ENCODE data around the gene LRRC14B. TPM values are rescaled to one million over a fixed set of nuclear protein-coding genes. Genes with fewer than 3 reads are reported as not detected.

LRRC14B gene
- total RNA-seq, 1 experiment from 2014 or later: not detected

DNA sequence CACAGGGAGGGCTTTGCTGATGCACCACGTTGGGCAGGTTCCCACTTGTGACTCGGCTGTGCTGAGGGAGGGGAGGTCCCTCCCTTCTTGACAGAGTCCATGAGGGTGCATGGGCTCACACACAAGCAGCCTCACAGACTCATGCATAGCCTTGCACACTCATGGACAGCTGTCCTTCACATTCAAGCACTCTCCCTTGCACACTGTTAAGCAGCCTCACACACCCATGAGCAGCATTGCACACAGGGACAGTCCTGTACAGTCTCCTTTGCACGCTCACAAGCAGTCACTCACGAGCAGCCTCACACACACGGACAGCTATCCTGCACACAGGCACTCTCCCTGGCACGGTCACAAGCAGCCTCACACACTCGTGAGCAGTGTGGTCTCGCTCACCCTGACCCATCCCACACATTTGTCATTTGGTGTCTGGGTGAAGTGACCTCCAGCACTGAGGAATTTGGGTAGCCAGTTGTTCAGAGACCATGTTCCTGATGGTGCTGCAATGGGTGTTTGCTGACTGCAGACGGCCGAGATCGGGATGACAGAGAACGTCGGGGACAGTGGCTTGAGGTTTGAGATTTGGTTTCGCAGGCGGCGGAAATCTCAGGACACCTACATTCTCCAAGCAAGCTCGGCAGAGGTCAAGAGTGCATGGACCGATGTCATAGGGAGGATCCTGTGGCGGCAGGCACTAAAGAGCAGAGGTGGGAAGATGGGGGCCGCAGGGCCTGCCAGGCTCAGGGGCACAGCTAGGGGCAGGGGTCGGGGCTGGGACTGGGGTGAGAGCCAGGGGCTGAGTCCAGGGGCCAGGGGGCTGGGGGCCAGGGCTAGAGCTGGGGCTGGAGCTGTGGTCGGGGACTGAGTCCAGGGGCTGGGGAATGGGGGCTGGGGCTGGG lies 17.7 kb upstream of the LRRC14B start:
- no peaks in the 10 kb centered on the region for H3K9me3 Mint-ChIP-seq (ENCODE audit: low read depth, unreplicated experiment)
- H3K27me3 Mint-ChIP-seq (ENCODE audit: unreplicated experiment): peaks cover 58% of the 10 kb centered on the region
- intact Hi-C loops (cut with micrococcal nuclease; ENCODE audit: unreplicated experiment): no loop called here
- no peak for DNase-seq
- TF ChIP-seq, protein P1, sequence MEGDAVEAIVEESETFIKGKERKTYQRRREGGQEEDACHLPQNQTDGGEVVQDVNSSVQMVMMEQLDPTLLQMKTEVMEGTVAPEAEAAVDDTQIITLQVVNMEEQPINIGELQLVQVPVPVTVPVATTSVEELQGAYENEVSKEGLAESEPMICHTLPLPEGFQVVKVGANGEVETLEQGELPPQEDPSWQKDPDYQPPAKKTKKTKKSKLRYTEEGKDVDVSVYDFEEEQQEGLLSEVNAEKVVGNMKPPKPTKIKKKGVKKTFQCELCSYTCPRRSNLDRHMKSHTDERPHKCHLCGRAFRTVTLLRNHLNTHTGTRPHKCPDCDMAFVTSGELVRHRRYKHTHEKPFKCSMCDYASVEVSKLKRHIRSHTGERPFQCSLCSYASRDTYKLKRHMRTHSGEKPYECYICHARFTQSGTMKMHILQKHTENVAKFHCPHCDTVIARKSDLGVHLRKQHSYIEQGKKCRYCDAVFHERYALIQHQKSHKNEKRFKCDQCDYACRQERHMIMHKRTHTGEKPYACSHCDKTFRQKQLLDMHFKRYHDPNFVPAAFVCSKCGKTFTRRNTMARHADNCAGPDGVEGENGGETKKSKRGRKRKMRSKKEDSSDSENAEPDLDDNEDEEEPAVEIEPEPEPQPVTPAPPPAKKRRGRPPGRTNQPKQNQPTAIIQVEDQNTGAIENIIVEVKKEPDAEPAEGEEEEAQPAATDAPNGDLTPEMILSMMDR (IDR thresholded peaks at IDR 0.05; ENCODE audit: unreplicated experiment): no peak
- no peaks in the 10 kb centered on the region for H3K4me1 Mint-ChIP-seq (ENCODE audit: low read depth, unreplicated experiment)
- H3K27ac Mint-ChIP-seq (ENCODE audit: unreplicated experiment): no peak overlapping the region
- peaks cover 5% of the 10 kb centered on the region for H3K36me3 Mint-ChIP-seq (ENCODE audit: insufficient read depth, unreplicated experiment)
- no TSS peak for BruUV-seq (replicated peaks)
- CTCF ChIA-PET: no interaction called here
- H3K4me3 Mint-ChIP-seq (ENCODE audit: low read depth, unreplicated experiment): no peak overlapping the region

- H3K27ac Mint-ChIP-seq (ENCODE audit: unreplicated experiment): no peak overlapping the region
- H3K27me3 Mint-ChIP-seq (ENCODE audit: unreplicated experiment): peaks cover 64% of the 10 kb centered on the region
- H3K4me1 Mint-ChIP-seq (ENCODE audit: low read depth, unreplicated experiment): no peaks in the 10 kb centered on the region
- no TSS peak for BruUV-seq (replicated peaks)
- no peak for DNase-seq
- peaks cover 5% of the 10 kb centered on the region for H3K36me3 Mint-ChIP-seq (ENCODE audit: insufficient read depth, unreplicated experiment)
- TF ChIP-seq, protein P1 (IDR thresholded peaks at IDR 0.05; ENCODE audit: unreplicated experiment): no peak
- CTCF ChIA-PET: interaction anchor here (1.0 kb wide), 1 partner anchor 14 kb away, joined by 3 read pairs; no protein-coding TSS in a partner anchor
- H3K9me3 Mint-ChIP-seq (ENCODE audit: low read depth, unreplicated experiment): no peaks in the 10 kb centered on the region
- intact Hi-C loops (cut with micrococcal nuclease; ENCODE audit: unreplicated experiment): no loop called here
- H3K4me3 Mint-ChIP-seq (ENCODE audit: low read depth, unreplicated experiment): no peak overlapping the region
Measured at GRCh38 chr5:174291-174600, 17.0 kb upstream of the LRRC14B start.

GRCh38 chr5:174876-175465 lies 16.3 kb upstream of the LRRC14B start:
- intact Hi-C loops (cut with micrococcal nuclease; ENCODE audit: unreplicated experiment): no loop called here
- Mint-ChIP-seq H3K27me3 (ENCODE audit: unreplicated experiment) (peaks cover 72% of the 10 kb centered on the region), H3K4me1 (ENCODE audit: low read depth, unreplicated experiment) (no peaks in the 10 kb centered on the region), H3K9me3 (ENCODE audit: low read depth, unreplicated experiment) (no peaks in the 10 kb centered on the region), H3K4me3 (ENCODE audit: low read depth, unreplicated experiment) (no peak overlapping the region), H3K36me3 (ENCODE audit: insufficient read depth, unreplicated experiment) (peaks cover 1% of the 10 kb centered on the region), H3K27ac (ENCODE audit: unreplicated experiment) (no peak overlapping the region)
- CTCF ChIA-PET: interaction anchor here (1.0 kb wide), 1 partner anchor 13 kb away, joined by 3 read pairs; no protein-coding TSS in a partner anchor
- TF ChIP-seq, protein P1 (IDR thresholded peaks at IDR 0.05; ENCODE audit: unreplicated experiment): no peak
- no peak for DNase-seq
- BruUV-seq (replicated peaks): no TSS peak

DNA sequence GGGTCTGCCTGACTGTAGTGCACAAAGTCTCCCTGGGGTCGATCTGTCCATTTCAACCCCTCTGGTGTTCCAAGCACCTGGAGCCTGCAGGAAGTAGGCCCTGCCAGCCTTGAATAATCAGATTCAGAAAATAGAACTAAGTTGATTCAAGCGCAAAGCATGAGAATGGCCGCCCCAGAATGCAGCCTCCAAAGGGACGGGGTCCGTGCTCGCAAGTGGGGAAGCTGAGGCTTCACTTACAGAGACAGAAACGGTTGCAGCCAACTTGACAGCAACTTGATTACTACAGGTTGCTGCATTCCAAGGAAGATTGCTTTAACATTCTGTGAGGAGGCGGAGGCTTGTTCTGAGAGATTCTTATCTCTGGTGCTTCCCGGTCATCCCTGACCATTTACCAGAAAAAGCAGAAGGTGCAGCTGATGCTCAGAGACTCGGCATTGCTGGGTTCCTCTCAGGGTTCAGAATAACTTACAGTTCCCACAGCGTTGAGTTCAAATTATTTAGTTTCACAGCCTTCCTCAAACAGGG lies 14.9 kb upstream of the LRRC14B start:
- Mint-ChIP-seq H3K4me3 (ENCODE audit: low read depth, unreplicated experiment) (no peak overlapping the region), H3K36me3 (ENCODE audit: insufficient read depth, unreplicated experiment) (no peaks in the 10 kb centered on the region), H3K27ac (ENCODE audit: unreplicated experiment) (no peak overlapping the region), H3K27me3 (ENCODE audit: unreplicated experiment) (peaks cover 86% of the 10 kb centered on the region), H3K4me1 (ENCODE audit: low read depth, unreplicated experiment) (no peaks in the 10 kb centered on the region), H3K9me3 (ENCODE audit: low read depth, unreplicated experiment) (no peaks in the 10 kb centered on the region)
- TF ChIP-seq, protein P1 (IDR thresholded peaks at IDR 0.05; ENCODE audit: unreplicated experiment): no peak
- intact Hi-C loops (cut with micrococcal nuclease; ENCODE audit: unreplicated experiment): no loop called here
- CTCF ChIA-PET: no interaction called here
- BruUV-seq (replicated peaks): no TSS peak
- DNase-seq: no peak
